Uterus (tissue), 2 donors: Measurements from ENCODE around the gene AHR.

Experiments used
- POLR2A ChIP-seq, 2 donors: fragments of 450-650 bp; IDR thresholded peaks; one replicate each; pipeline ENCODE4 v1.6.1; 2016; ENCODE audit warnings: antibody characterized with exemption in 2 of 2, mild to moderate bottlenecking in 1 of 2, moderate library complexity in 1 of 2
- TF ChIP-seq, protein P1 (sequence below), 4 experiments: fragments of 200-600 bp in 2 of 4; fragments of 450-650 bp in 2 of 4; sonication (generic) in 2 of 4; IDR thresholded peaks; one replicate each; pipeline ENCODE4 v1.5.1; 2016 to 2019; ENCODE audit warnings: antibody characterized with exemption in 4 of 4, mild to moderate bottlenecking in 2 of 4, moderate library complexity in 1 of 4

DNA sequence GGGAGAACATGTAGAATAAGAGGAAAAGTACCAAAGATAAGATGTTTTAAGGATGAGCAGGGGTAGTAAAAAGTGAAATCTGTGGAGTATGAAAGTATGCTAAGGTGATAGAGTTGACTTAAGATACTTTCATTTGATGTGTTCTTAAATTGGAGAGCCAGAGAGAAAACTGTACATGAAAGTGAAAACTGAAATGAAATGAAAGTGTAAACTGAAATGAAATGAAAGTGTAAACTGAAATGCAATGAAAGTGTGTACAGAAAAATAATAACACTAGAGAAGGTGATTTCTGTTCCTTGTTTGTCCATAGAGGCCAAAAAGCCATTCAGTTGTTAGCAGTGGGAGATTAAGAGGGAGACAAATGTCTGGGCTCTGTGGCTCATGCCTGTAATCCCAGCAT is 17.5 kb downstream of the AHR start:
- TF ChIP-seq, protein P1, sequence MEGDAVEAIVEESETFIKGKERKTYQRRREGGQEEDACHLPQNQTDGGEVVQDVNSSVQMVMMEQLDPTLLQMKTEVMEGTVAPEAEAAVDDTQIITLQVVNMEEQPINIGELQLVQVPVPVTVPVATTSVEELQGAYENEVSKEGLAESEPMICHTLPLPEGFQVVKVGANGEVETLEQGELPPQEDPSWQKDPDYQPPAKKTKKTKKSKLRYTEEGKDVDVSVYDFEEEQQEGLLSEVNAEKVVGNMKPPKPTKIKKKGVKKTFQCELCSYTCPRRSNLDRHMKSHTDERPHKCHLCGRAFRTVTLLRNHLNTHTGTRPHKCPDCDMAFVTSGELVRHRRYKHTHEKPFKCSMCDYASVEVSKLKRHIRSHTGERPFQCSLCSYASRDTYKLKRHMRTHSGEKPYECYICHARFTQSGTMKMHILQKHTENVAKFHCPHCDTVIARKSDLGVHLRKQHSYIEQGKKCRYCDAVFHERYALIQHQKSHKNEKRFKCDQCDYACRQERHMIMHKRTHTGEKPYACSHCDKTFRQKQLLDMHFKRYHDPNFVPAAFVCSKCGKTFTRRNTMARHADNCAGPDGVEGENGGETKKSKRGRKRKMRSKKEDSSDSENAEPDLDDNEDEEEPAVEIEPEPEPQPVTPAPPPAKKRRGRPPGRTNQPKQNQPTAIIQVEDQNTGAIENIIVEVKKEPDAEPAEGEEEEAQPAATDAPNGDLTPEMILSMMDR (IDR thresholded peaks at IDR 0.05): no peak
- no peak for TF ChIP-seq POLR2A (IDR thresholded peaks at IDR 0.05)
